ENCODE data around the gene SPEM2. TPM values are rescaled to one million over a fixed set of nuclear protein-coding genes. Genes with fewer than 3 reads are reported as not detected.
A peak's percentile ranks its signal among the peaks of the same experiment; 100 is the strongest.

Gene SPEM2
- total and polyA plus RNA-seq, 2 of the 8 experiments (the other 6 are each of a cell fraction or from before 2014, with no cell fraction given), result 0.03 TPM; not detected in 1

DNA sequence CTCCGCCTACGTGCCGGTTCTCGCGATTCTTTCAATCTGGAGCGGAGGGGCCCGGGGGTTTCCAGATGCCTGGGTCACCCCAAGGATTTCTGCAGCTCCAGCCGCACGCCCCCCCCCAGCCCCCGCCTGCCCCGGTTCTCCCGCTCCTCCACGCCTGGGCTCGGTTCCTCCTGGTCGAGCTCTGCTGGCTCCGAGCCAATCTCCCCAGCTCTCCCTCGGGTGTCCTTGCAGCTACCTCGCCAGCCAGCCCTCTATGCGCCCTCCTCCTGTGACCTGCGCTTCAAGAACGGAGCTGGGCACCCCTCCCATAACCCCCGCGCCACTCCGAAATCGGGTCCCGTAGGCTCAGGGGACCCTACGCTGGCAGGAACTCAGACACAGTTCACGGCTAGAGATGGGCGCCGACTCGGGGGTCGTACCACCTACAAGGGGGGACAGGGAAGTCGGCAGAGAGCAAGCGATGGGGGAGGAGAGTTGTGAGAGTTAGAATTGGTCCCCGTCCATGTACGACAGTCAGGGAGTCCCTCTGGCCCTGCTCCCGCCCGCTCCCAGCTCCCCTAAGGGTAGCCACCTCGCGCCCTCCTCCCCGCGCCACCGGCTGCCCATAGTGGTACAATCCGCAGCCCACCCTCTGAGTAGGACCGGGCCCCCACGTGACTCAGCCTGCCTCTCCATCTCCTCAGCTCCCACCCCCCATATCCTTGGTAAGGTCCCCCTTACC is 14.9 kb downstream of the SPEM2 start (continued):
- TF ChIP-seq, protein P1, sequence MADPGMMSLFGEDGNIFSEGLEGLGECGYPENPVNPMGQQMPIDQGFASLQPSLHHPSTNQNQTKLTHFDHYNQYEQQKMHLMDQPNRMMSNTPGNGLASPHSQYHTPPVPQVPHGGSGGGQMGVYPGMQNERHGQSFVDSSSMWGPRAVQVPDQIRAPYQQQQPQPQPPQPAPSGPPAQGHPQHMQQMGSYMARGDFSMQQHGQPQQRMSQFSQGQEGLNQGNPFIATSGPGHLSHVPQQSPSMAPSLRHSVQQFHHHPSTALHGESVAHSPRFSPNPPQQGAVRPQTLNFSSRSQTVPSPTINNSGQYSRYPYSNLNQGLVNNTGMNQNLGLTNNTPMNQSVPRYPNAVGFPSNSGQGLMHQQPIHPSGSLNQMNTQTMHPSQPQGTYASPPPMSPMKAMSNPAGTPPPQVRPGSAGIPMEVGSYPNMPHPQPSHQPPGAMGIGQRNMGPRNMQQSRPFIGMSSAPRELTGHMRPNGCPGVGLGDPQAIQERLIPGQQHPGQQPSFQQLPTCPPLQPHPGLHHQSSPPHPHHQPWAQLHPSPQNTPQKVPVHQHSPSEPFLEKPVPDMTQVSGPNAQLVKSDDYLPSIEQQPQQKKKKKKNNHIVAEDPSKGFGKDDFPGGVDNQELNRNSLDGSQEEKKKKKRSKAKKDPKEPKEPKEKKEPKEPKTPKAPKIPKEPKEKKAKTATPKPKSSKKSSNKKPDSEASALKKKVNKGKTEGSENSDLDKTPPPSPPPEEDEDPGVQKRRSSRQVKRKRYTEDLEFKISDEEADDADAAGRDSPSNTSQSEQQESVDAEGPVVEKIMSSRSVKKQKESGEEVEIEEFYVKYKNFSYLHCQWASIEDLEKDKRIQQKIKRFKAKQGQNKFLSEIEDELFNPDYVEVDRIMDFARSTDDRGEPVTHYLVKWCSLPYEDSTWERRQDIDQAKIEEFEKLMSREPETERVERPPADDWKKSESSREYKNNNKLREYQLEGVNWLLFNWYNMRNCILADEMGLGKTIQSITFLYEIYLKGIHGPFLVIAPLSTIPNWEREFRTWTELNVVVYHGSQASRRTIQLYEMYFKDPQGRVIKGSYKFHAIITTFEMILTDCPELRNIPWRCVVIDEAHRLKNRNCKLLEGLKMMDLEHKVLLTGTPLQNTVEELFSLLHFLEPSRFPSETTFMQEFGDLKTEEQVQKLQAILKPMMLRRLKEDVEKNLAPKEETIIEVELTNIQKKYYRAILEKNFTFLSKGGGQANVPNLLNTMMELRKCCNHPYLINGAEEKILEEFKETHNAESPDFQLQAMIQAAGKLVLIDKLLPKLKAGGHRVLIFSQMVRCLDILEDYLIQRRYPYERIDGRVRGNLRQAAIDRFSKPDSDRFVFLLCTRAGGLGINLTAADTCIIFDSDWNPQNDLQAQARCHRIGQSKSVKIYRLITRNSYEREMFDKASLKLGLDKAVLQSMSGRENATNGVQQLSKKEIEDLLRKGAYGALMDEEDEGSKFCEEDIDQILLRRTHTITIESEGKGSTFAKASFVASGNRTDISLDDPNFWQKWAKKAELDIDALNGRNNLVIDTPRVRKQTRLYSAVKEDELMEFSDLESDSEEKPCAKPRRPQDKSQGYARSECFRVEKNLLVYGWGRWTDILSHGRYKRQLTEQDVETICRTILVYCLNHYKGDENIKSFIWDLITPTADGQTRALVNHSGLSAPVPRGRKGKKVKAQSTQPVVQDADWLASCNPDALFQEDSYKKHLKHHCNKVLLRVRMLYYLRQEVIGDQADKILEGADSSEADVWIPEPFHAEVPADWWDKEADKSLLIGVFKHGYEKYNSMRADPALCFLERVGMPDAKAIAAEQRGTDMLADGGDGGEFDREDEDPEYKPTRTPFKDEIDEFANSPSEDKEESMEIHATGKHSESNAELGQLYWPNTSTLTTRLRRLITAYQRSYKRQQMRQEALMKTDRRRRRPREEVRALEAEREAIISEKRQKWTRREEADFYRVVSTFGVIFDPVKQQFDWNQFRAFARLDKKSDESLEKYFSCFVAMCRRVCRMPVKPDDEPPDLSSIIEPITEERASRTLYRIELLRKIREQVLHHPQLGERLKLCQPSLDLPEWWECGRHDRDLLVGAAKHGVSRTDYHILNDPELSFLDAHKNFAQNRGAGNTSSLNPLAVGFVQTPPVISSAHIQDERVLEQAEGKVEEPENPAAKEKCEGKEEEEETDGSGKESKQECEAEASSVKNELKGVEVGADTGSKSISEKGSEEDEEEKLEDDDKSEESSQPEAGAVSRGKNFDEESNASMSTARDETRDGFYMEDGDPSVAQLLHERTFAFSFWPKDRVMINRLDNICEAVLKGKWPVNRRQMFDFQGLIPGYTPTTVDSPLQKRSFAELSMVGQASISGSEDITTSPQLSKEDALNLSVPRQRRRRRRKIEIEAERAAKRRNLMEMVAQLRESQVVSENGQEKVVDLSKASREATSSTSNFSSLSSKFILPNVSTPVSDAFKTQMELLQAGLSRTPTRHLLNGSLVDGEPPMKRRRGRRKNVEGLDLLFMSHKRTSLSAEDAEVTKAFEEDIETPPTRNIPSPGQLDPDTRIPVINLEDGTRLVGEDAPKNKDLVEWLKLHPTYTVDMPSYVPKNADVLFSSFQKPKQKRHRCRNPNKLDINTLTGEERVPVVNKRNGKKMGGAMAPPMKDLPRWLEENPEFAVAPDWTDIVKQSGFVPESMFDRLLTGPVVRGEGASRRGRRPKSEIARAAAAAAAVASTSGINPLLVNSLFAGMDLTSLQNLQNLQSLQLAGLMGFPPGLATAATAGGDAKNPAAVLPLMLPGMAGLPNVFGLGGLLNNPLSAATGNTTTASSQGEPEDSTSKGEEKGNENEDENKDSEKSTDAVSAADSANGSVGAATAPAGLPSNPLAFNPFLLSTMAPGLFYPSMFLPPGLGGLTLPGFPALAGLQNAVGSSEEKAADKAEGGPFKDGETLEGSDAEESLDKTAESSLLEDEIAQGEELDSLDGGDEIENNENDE (IDR thresholded peaks at IDR 0.05; ENCODE audit: insufficient replicate concordance, low read length), result no peak
- TF ChIP-seq MAFK (IDR thresholded peaks at IDR 0.05; ENCODE audit: low read depth, low read length) (no peak), BCL11A (IDR thresholded peaks at IDR 0.05; ENCODE audit: low read depth in 2 of 2, low read length in 2 of 2) (no peak), KDM4A (IDR thresholded peaks at IDR 0.05; ENCODE audit: low read depth, low read length, severe bottlenecking) (no peak), BACH1 (IDR thresholded peaks at IDR 0.05; ENCODE audit: low read length) (no peak), SUZ12 (IDR thresholded peaks at IDR 0.05; ENCODE audit: low read length) (no peak), ZNF274 (IDR thresholded peaks at IDR 0.05; ENCODE audit: borderline replicate concordance, extremely low read depth, low read length) (no peak), JUND (IDR thresholded peaks at IDR 0.05; ENCODE audit: low read length) (peak; percentile 94), GABPA (IDR thresholded peaks at IDR 0.05; ENCODE audit: borderline replicate concordance, insufficient read depth, low read length) (no peak)
- TF ChIP-seq, protein P2, sequence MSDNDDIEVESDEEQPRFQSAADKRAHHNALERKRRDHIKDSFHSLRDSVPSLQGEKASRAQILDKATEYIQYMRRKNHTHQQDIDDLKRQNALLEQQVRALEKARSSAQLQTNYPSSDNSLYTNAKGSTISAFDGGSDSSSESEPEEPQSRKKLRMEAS (IDR thresholded peaks at IDR 0.05), result peak; percentile 69; the same call in 1 of the 2 replicates

All from H1 (cell line).